ENCODE data around the gene IGF2.

DNA sequence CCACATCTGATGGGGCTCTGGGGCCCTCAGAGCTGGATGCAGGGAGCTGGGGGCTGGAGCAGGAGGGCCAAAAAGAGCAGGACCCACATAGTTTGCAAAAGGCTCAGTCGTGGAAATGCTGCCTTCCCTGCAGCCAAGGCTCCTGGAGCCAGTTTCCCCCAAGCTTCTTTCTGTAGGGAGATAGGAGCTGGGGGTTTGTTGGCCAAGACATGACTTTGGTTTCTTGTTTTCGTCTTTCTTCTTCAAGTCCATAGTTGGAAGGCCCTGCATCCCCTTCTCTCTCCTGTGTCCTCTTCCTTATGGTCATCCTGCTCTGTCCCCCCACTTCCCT, 36.3 kb downstream of the IGF2 start:
- TF ChIP-seq POLR2AphosphoS5 (IDR thresholded peaks at IDR 0.05), result no peak
- TF ChIP-seq EP300 (IDR thresholded peaks at IDR 0.05), result no peak
- TF ChIP-seq POLR2A (IDR thresholded peaks at IDR 0.05), result no peak
